8988T (cell line): ENCODE data around the gene ATP8B1.

Experiments used
- DNase-seq: peaks from one replicate; pipeline ENCODE4 v3.0.0; 2011

ATP8B1 gene

DNA sequence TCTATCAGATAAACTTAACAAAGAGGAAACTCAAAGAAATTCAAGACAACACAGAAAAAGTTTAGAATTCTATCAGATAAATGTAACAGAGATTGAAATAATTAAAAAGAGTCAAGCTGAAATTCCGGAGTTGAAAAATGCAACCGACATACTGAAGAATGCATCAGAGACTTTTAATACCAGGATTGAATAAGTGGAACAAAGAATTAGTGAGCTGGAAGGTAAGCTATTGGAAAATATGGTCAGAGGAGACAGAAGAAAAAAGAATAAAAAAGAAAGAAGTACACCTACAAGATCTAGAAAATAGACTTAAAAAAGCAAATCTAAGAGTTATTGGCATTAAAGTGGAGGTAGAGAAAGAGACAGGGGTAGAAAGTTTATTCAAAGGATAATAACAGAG is 88.0 kb downstream of the ATP8B1 start:
- DNase-seq = no peak

DNA sequence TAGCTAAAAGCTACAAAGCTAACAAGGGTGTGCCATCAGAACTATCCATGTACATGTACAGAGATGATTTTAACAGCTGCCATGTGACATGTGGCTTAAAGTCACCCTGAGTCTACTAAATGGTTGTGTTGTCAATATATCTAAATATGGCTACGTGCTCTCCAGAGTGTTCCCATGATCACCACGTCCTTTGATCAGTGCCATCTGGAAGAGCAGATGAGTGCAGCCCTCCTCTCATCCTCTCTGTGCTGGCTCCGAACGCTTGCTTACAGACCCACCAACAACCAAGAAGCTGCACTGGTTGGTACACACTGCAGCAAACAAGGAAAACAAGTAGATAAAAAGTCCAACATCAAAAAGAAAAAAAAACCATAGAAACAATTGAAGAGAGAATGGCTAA is 92.9 kb downstream of the ATP8B1 start:
- DNase-seq = no peak

DNA sequence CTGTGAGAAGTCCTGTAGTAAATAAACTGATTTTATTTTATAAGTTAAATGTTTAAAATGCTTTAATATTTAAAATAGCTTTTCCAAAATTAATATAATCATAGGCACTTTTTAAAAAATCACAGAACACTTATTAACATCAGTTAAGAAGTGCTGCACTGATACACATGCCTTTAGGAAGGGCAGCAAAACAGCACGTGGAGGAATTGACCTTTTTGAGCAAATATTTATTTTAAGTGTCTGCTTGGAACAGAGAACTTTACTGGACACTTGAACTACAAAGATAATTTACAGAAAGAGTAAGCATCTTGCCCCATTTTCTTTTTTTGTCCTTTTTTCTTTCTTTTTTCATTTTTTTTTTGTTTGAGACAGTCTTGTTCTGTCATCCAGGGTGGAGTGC is 93.8 kb downstream of the ATP8B1 start:
- DNase-seq = no peak

GRCh38 chr18:57708288-57708687 is 94.8 kb downstream of the ATP8B1 start:
- no peak for DNase-seq

GRCh38 chr18:57705832-57706595 is 97.1 kb downstream of the ATP8B1 start:
- DNase-seq = no peak

DNA sequence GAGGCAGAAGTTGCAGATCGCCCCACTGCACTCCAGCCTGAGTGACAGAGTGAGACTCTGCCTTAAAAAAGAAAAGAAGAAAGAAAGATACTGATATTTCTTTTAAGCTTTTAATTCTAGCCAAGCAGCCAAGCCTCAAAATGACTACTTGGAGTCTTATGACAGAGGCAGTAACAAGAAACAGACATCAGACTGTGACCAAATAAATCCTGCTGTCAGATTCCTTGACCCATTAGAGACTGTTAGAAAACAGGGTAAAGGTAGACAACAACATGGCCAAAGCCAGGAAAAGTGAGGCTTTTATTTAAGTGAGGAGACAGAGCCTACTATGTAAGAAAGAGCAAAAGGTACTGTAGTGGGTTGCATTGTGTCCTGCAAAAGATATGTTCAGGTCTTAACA is 98.1 kb downstream of the ATP8B1 start:
- no peak for DNase-seq

GRCh38 chr18:57698571-57699276 is 104.4 kb downstream of the ATP8B1 start:
- no peak for DNase-seq

GRCh38 chr18:57697426-57697825 is 105.7 kb downstream of the ATP8B1 start:
- no peak for DNase-seq

DNA sequence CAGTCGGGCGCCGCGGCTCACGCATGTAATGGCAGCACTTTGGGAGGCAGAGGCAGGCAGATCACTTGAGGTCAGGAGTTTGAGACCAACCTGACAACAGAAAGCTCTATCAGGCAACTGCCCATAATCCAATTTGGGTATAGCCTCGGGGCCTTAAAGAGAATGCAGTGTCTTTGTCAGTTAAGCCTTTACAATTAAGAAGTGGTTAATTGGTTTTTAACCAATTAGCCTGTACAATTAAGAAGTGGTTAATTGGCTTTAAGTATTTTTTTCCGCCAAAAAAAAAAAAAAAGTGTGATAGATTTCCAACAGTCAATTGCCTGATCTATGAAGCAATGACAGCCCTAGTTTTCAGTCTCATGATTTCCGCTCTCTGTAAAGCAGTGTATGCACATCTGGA is 106.8 kb downstream of the ATP8B1 start:
- DNase-seq = no peak

DNA sequence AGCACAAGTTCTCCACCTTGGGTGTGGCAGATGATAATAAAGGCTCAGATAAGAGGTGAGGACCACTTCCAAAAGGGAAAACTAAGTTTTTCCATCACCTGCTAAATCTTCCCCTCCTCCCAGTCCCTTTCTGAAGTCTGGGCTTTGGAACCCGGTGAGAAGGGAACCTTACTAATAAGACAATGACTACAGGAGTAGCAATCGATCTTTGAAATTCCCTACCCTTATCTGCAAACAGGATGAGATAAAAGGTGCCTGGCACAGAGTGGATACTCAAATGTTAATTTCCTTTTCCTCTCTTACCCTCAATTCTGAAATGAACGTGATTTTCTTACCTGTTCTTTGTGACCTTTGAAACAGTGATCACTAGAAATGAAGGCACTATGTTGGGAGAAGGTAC is 111.8 kb downstream of the ATP8B1 start:
- DNase-seq = no peak

DNA sequence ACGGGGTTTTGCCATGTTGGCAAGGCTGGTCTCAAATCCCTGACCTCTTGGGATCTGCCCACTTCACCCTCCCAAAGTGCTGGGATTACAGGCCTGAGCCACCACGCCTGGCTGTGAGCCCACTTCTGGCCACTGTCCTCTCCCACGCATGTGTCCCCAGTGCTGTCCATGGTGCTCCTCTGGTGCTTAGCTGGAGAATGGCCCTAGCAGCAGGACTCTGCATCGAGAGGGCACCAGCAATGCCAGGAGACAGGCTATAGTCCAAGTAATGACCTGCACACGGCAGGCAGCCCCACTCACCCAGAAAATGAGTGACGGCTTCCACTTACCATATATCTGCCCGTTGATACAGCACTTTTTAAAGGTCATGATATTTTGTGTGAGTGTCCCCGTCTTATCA is 115.1 kb downstream of the ATP8B1 start:
- no peak for DNase-seq

DNA sequence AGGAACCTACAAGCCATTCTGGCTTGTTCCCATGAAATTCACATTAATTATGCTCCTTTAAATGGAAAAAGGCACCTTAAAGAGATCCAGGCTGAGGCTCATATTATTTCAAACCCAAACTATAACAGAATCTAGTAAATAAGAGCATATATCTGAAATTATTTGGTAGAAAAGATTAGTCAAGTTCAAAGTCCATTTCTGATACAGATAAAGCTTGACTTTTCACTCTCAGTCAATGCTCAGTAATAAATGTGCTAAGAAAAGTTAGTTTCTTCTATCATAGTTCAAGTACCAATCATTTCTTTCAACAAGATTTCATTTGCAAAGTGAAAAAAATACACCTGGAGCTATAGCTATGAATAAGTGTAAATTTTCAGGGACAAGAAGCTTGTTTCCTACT is 119.6 kb downstream of the ATP8B1 start:
- no peak for DNase-seq

GRCh38 chr18:57677262-57678211 is 125.6 kb downstream of the ATP8B1 start:
- no peak for DNase-seq

DNA sequence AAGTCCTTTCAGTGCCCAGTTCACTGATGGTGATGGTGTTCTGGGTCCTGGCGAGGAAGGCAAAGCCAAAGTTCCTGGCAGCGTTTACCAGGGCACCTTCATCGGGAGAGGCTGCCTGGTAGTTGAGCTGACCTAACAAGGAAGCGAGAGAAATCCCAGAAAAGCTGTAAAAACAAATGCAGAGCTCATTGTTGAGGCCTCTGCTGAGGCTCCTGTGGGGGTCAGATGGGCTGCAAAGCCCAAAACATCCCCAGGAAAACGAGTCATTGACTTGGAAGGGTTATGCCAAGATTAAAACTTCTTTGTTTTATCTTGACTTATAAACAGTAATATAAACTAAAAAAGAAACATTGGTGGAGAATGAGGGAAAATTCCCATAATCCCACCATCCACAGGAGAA is 128.2 kb downstream of the ATP8B1 start:
- DNase-seq = no peak

GRCh38 chr18:57670046-57670445 is 133.1 kb downstream of the ATP8B1 start:
- no peak for DNase-seq

DNA sequence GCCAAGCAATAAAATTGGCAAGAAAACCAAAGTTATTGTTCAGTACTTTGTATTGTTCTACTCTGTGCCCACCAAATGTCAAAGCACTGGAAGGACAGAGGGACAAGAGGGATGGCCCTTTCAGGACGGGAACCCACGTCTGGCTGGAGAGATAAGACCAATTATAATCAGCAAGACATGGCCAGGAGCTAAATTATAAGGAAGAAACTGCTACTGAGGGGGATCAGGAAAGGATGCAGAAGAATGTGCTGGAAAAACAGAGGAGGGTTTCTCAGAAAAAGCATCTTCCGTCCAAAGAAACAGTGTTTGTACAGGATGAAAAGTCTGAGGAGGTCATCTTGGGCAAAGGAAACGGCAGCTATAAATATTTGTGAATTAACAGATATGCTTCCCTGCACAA is 135.1 kb downstream of the ATP8B1 start:
- DNase-seq = no peak

DNA sequence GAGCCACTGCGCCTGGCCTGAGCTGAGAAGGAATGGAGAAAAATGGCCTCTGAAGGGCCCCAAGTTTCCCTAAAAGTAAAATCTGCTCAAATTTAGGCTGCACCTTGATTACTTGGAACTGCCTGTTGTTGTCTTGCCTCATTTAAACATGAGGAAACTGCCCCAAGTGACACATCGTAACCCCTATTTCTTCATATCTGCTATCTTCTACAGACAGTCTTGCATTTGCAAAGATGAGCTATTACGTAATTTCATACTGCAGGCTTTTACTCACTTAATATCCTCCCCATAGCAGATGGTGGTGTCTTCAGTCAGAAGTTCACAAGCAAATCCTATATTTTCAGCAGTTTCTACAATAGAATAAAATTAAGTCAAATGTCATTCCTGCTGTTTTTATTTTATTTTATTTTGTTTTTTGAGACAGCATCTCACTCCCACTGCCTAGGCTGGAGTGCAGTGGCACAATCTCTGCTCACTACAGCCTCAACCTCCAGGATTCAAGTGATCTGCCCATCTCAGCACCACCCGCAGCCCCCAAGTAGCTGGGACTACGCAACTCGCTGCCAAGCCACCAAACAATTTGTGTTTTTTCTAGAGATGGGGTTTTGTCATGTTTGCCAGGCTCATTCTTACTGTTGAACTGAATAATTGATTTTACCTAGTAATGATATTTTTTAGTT is 136.2 kb downstream of the ATP8B1 start:
- no peak for DNase-seq

GRCh38 chr18:57664568-57665165 is 138.4 kb downstream of the ATP8B1 start:
- DNase-seq = no peak

DNA sequence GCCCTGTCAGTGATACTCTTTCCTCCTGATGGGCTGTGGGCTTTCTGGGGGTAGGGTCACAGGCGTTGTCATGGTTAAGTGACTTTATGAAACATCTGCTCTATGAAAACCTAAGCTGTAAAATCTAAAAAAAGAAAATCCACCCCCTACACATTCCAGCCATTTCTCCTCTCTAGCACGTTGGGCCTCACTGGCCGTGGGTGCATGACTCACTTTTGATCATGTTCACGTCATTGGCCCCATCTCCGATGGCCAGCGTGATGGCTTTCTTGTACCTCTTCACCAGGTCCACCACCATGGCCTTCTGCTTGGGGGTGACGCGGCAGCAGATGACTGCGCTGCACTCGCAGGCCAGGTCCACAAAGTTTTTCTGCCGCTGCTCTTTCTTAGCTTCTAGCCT is 142.2 kb downstream of the ATP8B1 start:
- no peak for DNase-seq

GRCh38 chr18:57659460-57660102 is 143.5 kb downstream of the ATP8B1 start:
- DNase-seq = no peak

DNA sequence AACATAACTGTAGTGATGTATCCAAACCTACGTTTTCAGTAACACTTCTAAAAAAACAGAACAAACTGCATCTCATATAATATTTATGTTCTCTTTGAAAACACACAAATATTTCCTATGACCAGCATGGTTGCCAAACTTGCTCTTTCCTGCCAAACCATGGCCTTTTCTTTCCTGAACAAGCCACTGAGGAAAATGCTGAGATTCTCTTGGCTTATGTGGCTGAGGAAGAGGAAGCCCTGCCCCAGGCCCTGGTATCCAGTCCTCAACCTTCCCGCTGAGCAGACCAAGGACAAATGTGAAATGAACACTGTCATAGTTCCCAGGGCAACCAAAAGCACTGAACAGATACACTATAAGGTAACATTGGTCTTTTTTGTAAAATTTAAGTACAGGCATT is 145.6 kb downstream of the ATP8B1 start:
- DNase-seq = no peak

DNA sequence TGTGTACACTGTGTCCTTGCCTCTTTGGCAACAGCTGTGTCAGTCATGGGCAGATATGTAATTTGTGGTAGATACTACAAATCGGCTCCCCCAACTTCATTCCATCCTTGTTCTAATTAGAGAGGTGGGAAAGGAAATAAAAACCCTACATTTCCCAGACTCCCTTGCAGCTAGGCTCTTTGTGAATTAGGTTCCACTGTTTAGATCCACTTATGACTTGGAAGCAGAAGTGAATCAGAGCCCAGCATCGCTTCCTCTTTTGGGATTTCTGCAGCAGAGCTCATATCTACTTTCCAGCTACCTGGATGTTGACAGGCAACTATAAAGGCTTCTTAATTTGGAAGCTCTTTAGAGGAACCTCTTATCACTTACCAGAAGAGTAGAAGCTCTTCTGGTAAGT is 147.4 kb downstream of the ATP8B1 start:
- DNase-seq = no peak
